Fibroblast of lung (primary cell): ENCODE data around the gene EXOC6B.

ENCODE experiments used
- CTCF ChIP-seq, 2 donors: IDR thresholded peaks in 1 of 2; conservative IDR thresholded peaks in 1 of 2; 1 replicate in 1 of 2; 2 replicates in 1 of 2; pipeline ENCODE4 v1.5.1; 2011 to 2012; ENCODE audit warnings: low read length in 2 of 2, control low read depth in 1 of 2, inconsistent platforms in 1 of 2, low read depth in 1 of 2, mild to moderate bottlenecking in 1 of 2
- EZH2 ChIP-seq: IDR thresholded peaks from 2 replicates; pipeline ENCODE4 v1.5.1; 2012; ENCODE audit warnings: low read length, control low read depth, mild to moderate bottlenecking; ENCODE audit errors: missing control alignments

- TF ChIP-seq CTCF (conservative IDR thresholded peaks at IDR 0.05 in 1 of 2, IDR thresholded peaks at IDR 0.05 in 1 of 2; ENCODE audit: low read depth in 1 of 2, low read length in 2 of 2) (no peak), EZH2 (no peak)
Measured at GRCh38 chr2:72142570-72143440, 683.0 kb downstream of the EXOC6B start.
